Superior temporal gyrus (tissue), 1 donor: ENCODE measurements around the gene SLC12A3.
A peak's percentile ranks its signal among the peaks of the same experiment; 100 is the strongest.
"Not testable (repeated sequence)": the region's sequence is repeated elsewhere in the genome, so short reads cannot be mapped to it uniquely, and the experiment has no call there.

Experiments
- DNase-seq: peaks from one replicate; pipeline ENCODE4 v3.0.0-alpha.2; 2016; ENCODE audit errors: extremely low spot score

Gene SLC12A3

DNA sequence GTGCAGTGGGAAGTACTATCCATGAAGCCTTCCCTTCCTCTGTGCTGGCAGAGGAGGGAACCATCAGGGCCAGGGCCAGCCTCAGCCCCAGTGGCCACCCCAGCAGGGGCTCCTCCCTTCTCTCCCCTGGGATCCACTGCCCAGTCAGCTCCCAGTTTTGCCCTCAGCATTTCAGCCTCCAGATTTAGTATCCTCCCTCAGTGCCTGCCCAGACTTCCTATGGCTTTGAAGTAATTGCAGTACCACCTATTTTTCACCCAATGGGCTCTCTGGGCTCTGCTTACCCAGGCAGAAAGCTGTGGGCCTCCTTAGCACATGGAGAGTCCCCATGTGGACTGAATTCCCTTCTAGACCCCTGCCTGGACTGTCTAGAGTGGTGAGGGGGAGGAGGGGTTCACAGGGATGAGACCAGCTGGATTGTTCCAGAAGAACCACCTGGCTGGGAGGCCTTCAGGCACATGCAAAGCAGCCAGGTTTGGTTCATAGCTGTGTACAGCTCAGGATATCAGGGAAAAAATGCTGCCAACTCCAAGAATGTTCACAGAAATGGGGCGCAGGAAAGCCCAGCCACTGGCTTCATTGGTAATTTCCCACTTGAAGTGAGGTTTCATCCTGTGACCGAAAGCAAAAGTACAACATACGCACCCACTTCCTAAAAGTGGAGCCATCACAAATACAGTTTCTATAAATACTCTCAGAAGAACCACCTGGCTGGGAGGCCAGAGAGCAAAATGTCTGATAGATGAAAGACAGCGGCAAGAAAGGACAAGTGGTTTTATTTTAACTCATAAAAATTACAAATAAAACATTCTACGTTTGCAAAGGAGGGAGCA lies 51.8 kb downstream of the SLC12A3 start:
- DNase-seq: no peak

DNA sequence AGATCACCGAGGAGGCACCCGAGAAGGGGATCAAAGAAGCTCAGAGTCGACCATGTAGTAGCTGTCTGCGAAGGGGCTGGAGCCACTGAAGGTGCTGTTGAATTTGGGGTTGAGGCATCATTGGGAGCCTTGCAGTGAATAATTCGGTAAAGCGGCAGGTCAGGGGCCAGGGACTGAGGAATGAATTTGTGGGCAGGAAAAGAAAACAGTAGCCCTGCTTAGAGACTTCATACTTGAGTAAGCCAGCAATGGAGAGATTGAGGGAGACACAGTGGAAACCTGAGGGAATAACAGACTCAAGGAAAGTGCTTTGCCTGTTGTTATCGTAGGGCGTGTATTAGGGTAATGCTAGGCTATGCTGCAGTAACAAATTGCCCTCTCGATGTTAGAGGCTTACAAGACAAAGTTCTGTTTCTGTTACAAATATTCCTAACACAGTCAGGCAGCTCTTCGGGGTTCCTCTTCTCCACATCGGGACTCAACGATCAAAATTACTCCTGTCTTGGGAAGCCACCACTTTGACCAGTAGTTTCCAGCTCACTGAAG lies 53.5 kb downstream of the SLC12A3 start:
- DNase-seq: no peak

DNA sequence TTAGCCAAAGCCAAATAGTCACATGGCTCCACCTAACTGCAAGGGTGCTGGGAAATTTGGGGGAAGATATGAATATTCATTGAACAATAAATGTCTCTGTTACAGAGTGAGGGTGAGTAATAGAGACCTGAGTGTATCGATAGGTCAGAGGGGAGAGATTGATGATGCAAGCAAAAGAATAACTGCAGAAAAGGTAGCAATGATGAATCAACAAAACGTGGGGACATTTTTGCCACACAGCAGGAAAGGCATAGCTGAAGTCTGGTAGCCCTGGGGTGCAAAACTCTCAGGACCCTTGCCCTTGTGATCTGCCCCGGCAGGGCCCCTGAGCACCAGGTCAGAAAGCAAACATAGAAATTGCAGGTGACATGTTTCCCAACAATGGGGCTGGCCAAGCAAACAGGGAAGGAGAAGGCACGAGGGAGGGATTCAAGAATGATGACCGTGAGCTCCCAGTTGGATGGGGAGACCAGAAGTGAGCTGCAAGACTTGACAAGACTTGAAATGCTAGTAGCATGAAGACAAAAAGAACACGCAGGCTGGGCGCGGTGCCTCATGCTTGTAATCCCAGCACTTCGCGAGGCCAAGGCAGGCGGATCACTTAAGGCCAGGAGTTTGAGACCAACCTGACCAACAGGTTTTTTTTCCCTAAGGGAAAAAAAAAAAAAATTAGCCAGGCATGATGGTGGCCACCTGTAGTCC lies 54.2 kb downstream of the SLC12A3 start:
- no peak for DNase-seq

DNA sequence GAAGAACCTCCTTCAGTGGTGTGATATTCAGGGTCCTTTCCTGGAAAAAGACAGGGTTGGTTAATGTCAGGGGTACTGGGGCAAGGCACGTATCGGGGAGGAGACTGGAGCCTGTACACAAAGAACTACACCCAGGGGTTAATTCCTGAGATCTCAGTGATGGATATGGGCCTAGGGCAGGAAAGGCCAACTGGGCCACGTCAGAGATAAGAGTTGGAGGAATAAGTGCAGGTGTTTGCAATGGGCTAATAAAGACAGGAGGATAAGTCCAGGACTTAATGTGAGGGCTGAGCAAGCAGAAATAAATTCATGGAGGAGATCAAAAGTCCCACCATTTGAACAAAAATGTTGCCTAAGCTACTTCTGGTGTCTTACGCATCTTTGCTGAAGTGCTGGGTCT lies 56.6 kb downstream of the SLC12A3 start:
- DNase-seq: no peak

DNA sequence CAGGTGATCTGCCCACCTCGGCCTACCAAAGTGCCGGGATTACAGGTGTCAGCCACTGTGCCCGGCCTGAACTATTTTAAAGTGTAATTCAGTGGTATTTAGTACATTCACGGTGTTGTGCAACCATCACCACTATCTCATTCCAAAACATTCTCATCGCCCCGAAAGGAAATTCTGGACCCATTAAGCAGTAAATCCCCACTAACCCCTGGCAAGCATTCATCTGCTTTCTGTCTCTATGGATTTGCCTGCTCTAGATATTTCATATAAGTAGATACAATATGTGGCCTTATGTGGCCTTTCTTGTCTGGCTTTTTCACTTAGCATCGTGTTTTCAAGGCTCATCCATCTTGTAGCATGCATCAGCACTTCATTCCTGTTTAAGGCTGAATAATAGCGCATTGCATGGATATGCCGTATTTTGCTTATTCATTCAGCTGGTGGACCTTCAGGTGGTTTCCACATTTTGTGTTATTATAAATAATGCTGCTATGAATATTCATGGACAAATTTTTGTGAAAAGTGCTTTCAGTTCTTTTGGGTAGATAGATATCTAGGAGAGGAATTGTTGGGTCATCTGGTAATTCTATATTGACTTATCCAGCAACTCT lies 58.6 kb downstream of the SLC12A3 start:
- no peak for DNase-seq

DNA sequence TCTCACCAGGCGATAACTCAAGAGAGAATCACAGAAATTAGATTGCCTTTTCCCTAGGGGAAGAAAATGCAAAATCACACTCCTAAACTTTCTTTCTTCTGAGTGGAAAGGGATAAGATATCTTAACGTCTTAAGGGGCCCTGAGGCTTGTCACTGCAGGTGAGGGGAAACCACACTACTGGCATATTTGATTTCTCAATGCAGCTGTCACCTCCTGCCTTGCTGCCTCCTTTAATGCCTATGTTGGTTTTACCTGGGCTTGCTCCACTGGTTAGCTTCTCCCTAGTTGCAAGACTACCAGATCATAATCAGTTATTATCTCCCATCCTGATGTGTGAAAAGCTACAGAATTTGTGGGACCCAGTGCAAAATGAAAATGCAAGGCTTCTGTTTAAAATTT lies 62.5 kb downstream of the SLC12A3 start:
- DNase-seq: no peak

DNA sequence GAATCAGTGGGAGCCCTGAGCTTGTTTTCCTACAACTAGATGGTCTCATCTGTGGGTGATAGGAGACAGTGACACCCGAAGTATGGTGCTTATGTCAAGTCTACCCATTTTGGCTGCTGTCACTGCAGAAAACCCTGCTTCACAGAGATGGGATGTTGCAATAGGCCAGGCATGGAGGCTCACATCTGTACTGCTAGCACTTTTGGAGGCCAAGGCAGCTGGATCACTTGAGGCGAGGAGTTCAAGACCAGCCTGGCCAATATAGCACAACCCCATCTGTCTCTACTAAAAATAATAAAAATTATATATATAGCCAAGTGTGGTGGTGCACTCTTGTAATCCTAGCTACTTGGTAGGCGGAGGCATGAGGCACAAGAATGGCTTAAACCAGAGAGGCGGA lies 64.6 kb downstream of the SLC12A3 start:
- no peak for DNase-seq

DNA sequence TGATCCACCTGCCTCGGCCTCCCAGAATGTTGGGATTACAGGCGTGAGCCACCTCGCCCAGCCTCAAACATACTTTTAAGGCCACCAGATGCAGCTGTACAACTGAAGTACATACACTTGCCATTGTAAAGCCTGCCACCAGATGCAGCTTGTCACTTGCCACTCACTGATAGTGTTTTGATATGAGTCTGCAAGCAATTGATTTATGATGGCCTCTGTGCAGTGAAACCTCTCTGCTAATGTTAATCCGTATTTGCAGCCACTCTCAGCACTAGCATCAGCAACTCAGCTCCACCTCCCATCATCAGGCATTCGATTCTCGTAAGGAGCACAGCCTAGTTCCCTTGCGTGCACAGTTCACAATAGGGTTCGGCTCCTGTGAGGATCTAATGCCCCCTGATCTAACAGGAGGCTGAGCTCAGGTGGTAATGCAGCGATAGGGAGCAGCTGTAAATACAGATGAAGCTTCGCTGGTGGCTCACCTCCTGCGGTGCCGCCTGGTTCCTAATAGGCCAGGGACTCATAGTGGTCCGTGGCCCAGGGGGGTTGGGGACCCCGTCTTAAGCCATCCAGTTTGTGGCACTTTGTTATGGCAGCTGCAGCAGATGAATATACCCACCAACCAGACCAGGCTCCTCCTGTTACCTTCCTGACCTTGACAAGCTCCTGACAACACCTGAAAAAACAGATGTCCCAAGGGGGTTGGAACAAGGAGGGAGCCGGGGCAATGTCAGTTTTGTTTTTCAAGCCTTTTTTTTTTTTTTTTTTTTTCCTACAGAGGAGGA lies 65.7 kb downstream of the SLC12A3 start:
- DNase-seq: no peak

DNA sequence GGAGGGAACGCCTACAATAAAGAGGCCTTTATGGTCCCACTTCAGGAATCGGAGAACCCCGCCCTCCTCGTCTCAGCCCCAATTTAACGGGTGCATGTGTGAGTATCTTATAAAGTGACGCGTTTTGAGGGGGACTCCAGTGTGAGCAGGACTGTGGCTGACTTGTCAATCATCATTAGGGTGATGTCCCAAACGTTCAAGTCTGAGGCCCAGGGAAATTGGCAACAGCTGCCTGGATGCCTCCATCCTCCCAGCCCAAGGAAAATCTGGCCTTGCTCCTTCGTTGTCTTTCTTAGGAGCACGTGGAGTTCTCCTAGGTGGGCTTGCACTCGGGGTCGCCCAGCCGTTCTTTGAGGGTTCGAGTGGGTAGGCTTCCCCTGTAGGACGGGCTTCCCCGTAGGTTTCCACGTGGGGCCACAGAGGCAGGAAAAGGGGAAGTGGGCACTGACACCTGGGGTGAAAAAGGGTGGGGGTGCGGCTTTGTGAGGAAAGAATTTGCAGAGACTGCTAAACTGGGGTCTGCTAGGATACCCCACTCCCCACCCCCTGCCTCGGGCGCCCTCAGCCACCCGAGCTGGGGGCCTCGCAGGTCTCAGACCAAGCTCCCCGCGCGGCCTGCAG lies 66.4 kb downstream of the SLC12A3 start:
- DNase-seq: no peak

DNA sequence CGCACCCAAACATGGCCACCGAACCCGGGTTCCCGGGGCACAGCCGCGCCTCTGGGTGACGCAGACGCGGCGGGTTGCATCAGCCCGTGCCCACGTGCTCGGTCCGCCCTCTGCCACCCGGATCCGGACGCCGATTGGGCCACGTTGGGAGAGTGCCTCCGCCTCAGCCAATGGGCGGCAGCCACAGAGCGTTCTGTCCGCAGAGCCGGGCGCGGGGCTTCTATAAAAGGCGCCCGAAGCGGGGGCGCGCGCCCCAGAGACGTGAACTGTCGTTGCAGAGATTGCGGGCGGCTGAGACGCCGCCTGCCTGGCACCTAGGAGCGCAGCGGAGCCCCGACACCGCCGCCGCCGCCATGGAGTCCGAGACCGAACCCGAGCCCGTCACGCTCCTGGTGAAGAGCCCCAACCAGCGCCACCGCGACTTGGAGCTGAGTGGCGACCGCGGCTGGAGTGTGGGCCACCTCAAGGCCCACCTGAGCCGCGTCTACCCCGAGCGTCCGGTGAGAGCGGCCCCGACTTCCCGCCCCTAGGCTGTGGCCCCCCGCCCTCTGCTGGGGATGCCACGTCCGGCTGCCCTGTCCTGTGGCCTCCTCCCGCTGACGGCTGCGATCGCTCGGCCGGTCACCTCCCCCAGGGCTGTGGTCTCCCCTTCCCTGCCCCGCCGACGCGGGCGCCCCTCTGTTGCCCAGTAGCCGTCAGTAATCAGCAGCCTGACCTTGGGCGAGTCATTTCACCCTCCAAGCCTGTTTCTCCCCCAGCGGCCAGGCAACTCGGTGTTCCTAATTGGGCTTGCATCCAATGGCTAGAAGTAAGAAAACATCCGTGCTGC lies 67.1 kb downstream of the SLC12A3 start, which contains the start of gene HERPUD1:
Gene HERPUD1 (plus strand): TSS at position 251 of the 829 bp plus-strand sequence. CDS start 103 bp downstream, at position 354.
- peak; percentile 99 for DNase-seq

DNA sequence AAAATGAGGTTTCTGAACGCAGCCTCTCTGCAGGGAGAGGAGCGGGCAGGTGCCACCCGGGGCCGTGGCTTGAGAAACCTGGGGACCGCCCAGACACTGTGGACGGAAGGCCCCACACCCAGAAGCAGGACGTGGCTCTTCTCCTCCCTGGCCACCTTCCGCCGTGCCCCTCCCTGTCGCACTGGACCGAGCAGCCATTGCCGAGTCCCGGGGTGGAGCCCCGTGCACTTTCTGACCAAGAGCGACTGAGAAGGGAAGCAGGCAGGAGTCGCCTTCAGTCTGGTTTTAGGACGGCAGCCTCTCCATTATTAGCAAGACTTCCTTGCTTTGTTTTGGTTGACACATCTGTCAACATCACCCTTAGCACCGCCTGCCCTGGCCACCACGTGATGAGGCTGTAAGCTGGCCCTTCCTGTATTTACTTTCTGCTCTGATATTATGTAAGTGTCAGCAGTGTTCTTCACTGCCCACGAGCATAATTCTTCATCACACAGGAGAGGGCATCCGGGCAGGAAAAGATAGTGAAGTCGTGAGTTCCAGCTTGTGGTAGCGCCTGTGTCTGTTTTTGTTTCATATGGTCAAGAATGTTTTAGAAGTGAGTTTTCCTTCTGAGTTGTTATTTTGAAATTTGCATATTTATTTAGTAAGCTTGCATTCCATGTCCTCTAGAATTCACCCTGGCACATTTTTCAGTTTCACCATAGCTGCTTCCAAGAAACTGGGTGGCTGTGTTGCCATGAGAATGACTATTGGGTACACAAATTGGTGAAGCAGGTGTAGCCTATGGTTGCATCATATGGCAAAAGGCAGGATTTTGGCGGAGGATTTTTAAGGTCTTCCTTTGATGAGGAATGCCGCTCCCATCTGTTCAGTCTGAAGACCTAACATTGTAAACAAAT lies 68.0 kb downstream of the SLC12A3 start:
- peak; percentile 87 for DNase-seq

DNA sequence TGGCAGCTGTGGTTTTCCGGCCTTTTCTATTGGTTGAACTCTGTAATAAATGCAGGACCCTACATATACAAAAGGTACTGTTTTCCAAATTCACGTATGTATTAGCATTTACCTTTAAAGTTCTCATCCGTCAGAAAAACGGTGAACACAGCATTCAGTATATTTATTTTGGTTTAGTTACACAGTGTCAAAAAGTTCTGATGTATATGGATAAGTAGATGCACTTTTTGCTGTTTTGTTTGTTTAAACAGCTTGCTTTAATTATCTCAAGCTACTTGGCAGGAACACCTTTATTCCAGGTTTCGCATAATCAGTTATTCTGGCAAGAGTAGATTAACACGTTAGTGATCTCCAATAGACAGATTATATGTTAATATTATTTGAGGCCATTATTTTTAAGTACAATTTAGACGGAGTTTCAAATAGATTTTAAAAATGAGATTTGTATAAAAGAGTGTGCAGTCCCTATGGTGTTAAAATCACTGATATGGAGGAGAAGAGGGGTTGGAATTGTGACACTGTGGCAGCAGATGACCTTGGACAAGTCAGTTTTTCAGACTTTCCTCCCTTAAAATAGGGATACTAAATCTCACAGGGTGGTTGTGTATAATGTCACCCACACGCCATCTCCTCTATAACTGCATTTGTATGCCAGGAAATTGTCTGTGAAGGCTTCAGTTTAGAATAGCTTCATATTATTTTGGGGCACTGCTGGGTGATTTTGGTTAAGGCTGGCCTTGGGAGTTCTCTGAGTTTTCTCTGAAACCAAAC lies 69.0 kb downstream of the SLC12A3 start:
- no peak for DNase-seq

DNA sequence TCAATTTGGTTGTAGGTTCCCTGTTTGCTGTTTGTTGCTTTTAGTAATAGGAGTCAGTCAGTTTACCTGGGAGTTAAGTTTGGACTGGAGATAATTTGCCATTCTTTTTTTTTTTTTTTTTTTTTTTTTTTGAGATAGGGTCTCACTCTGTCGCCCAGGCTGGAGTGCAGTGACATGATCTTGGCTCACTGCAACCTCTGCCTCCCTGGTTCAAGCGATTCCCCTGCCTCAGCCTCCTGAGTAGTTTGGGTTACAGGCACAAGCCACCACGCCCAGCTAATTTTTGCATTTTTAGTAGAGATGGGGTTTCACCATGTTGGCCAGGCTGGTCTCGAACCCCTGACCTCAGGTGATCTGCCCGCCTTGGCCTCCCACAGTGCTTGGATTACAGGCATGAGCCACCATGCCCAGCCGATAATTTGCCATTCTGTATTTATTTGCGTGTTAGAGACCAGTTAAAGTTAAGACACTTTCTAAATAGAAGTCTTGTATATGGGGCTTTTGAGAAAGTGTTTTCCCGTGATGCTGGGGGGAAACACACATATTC lies 69.7 kb downstream of the SLC12A3 start:
- not testable (repeated sequence) for DNase-seq

DNA sequence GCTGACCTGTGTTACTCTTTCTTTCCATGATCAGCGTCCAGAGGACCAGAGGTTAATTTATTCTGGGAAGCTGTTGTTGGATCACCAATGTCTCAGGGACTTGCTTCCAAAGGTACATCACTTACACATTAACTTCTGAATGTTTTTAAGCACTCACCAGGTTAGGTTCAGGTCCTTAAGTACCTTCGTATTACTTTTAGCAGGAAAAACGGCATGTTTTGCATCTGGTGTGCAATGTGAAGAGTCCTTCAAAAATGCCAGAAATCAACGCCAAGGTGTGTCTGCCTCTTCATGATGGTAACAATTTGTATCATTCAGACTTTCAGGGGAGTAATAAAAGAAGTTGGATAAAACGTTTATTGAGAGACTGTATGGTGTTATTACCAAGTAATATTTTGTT lies 70.2 kb downstream of the SLC12A3 start:
- DNase-seq: no peak

DNA sequence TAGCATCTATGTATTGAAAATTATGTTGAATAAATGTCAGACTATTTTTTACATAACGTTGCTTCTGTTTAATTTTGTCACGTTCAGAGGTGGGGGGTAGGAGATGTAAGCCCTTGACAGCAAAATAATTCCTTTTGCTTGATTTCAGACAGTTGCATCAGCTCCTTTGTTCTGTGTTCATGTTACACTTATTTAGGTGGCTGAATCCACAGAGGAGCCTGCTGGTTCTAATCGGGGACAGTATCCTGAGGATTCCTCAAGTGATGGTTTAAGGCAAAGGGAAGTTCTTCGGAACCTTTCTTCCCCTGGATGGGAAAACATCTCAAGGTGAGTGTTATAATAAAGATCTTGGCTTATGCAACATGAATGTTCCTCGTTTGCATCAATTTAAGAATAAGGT lies 71.5 kb downstream of the SLC12A3 start:
- DNase-seq: no peak

DNA sequence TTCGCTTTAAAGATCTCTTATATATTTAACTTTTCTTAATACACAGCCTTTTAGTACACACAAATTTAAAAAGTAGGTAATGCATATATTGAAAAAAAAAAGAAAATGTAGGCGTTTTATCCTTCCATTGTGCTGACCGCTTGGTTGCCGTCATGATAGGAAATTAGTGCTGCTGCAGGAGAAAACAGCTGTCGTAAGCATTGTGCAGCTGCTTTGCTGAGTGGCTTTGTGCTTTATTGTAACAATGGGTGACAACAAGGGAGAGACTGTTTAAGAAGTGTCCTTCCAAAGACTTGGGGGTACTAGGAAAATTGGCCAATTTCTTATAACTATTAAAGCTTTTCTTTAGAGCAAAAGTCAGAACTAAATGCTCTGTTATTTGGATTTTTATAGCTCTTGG lies 71.9 kb downstream of the SLC12A3 start:
- peak; percentile 69 for DNase-seq

DNA sequence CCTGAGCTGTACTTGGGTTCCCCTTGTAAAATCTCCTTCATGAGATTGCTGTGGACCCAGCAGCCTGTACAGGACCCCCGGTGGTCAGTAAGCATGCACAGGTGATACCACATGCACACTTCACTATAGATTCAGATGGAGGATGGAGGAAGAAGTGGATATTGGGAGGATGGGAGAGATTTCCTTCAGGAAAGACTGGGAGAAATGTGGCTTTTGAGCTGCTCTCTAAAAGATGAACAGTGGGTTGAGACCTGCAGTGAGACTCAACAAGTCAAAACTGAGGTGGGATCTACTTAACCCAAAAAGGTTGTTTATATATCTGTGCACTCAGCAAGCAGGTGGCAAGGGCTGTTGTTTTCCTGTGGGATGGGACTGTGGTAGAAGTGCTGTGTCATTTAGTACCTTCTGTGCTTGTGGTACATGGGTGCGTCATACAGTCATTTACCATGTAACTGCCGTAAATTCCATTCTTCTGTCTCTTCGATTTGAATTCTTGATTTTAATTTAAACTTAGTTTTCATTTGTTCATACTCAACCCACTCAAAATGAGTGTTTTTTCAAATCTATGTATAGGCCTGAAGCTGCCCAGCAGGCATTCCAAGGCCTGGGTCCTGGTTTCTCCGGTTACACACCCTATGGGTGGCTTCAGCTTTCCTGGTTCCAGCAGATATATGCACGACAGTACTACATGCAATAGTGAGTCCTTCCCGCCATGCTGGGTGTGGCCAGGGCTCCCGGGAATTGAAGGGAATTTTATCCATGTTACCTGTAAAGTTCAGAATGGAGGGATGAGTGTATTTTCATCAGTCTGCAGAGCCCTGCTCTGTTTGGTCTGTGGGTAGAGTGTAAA lies 73.9 kb downstream of the SLC12A3 start:
- DNase-seq: no peak
